ENCODE results near the gene SLC46A1. TPM values are rescaled to one million over a fixed set of nuclear protein-coding genes. Genes with fewer than 3 reads are reported as not detected.
"Not testable (repeated sequence)": the region's sequence is repeated elsewhere in the genome, so short reads cannot be mapped to it uniquely, and the experiment has no call there.

Gene SLC46A1
- 2.4 TPM for polyA plus RNA-seq

GRCh38 chr17:28405632-28406472 lies at the start of gene SLC46A1:
TSS of gene SLC46A1 (minus strand) at chr17:28406212. CDS start at chr17:28406114, 98 bp downstream.
- H3K9me3 Mint-ChIP-seq: no peaks in the 10 kb centered on the region
- H3K27ac Mint-ChIP-seq: peak within 1 kb of the TSS in 1 of 3 donors; percentile 53

GRCh38 chr17:28449859-28450258 lies 43.8 kb upstream of the SLC46A1 start:
- Mint-ChIP-seq H3K27me3 (peaks cover 10% of the 10 kb centered on the region), H3K4me3 (no peak overlapping the region), H3K9me3 (peaks cover 2 to 9% (median 4%) of the 10 kb centered on the region in 3 donors)

More at GRCh38 chr17:28405632-28406472, at the start of gene SLC46A1:
- Mint-ChIP-seq H3K27me3 (no peaks in the 10 kb centered on the region), H3K4me1 (peaks cover 6 to 9% (median 8%) of the 10 kb centered on the region in 3 donors), H3K36me3 (no peaks in the 10 kb centered on the region), H3K4me3 (peak within 1 kb of the TSS; percentile 83 to 93 (median 88))

GRCh38 chr17:28447396-28447760 lies 41.4 kb upstream of the SLC46A1 start:
- Mint-ChIP-seq H3K27me3 (peaks cover 6% of the 10 kb centered on the region), H3K4me1 (no peaks in the 10 kb centered on the region), H3K9me3 (peaks cover 2 to 9% (median 4%) of the 10 kb centered on the region in 3 donors), H3K4me3 (no peak overlapping the region), H3K36me3 (no peaks in the 10 kb centered on the region), H3K27ac (no peak overlapping the region)

More at GRCh38 chr17:28449859-28450258, 43.8 kb upstream of the SLC46A1 start:
- Mint-ChIP-seq H3K27ac (no peak overlapping the region), H3K4me1 (no peaks in the 10 kb centered on the region), H3K36me3 (no peaks in the 10 kb centered on the region)

GRCh38 chr17:28446716-28447395 lies 40.8 kb upstream of the SLC46A1 start:
- no peaks in the 10 kb centered on the region for H3K36me3 Mint-ChIP-seq
- H3K27ac Mint-ChIP-seq: no peak overlapping the region
- no peak overlapping the region for H3K4me3 Mint-ChIP-seq
- H3K27me3 Mint-ChIP-seq: peaks cover 6% of the 10 kb centered on the region
- H3K9me3 Mint-ChIP-seq: peaks cover 2 to 9% (median 4%) of the 10 kb centered on the region in 3 donors
- no peaks in the 10 kb centered on the region for H3K4me1 Mint-ChIP-seq

- peak overlapping the region in 1 of 4 donors; percentile 4 for H3K4me3 Mint-ChIP-seq
- no peak overlapping the region for H3K27ac Mint-ChIP-seq
- H3K9me3 Mint-ChIP-seq: no peaks in the 10 kb centered on the region
- peaks cover 3% of the 10 kb centered on the region for H3K27me3 Mint-ChIP-seq
- no peaks in the 10 kb centered on the region for H3K36me3 Mint-ChIP-seq
- no peaks in the 10 kb centered on the region for H3K4me1 Mint-ChIP-seq
Observed at GRCh38 chr17:28443901-28444638, 38.1 kb upstream of the SLC46A1 start.

GRCh38 chr17:28434326-28434725 lies 28.3 kb upstream of the SLC46A1 start:
- H3K4me1 Mint-ChIP-seq, H3K36me3 Mint-ChIP-seq, H3K4me3 Mint-ChIP-seq, H3K27me3 Mint-ChIP-seq, H3K27ac Mint-ChIP-seq, H3K9me3 Mint-ChIP-seq: not testable (repeated sequence)

- H3K4me3 Mint-ChIP-seq: no peak overlapping the region
- peaks cover 4% of the 10 kb centered on the region for H3K27me3 Mint-ChIP-seq
- H3K9me3 Mint-ChIP-seq: peaks cover 0 to 3% (median 0%) of the 10 kb centered on the region in 3 donors
- peaks cover 0 to 3% (median 0%) of the 10 kb centered on the region in 3 donors for H3K4me1 Mint-ChIP-seq
- H3K36me3 Mint-ChIP-seq: peaks cover 4% of the 10 kb centered on the region
- no peak overlapping the region for H3K27ac Mint-ChIP-seq
Observed at GRCh38 chr17:28433721-28434120, 27.7 kb upstream of the SLC46A1 start.

GRCh38 chr17:28427982-28428381 lies 22.0 kb upstream of the SLC46A1 start:
- H3K4me1 Mint-ChIP-seq, H3K36me3 Mint-ChIP-seq, H3K4me3 Mint-ChIP-seq, H3K27ac Mint-ChIP-seq, H3K27me3 Mint-ChIP-seq, H3K9me3 Mint-ChIP-seq: not testable (repeated sequence)

- H3K4me3 Mint-ChIP-seq: no peak overlapping the region
- H3K4me1 Mint-ChIP-seq: no peaks in the 10 kb centered on the region
- H3K36me3 Mint-ChIP-seq: peaks cover 5% of the 10 kb centered on the region
- H3K9me3 Mint-ChIP-seq: no peaks in the 10 kb centered on the region
- peaks cover 4% of the 10 kb centered on the region for H3K27me3 Mint-ChIP-seq
- no peak overlapping the region for H3K27ac Mint-ChIP-seq
Observed at GRCh38 chr17:28427371-28427770, 21.4 kb upstream of the SLC46A1 start.

- no peak overlapping the region for H3K4me3 Mint-ChIP-seq
- H3K4me1 Mint-ChIP-seq: no peaks in the 10 kb centered on the region
- H3K9me3 Mint-ChIP-seq: no peaks in the 10 kb centered on the region
- H3K36me3 Mint-ChIP-seq: peaks cover 5% of the 10 kb centered on the region
- no peak overlapping the region for H3K27ac Mint-ChIP-seq
- H3K27me3 Mint-ChIP-seq: peaks cover 4% of the 10 kb centered on the region
Observed at GRCh38 chr17:28426081-28426519, 20.1 kb upstream of the SLC46A1 start.

GRCh38 chr17:28425206-28425605 lies 19.2 kb upstream of the SLC46A1 start:
- Mint-ChIP-seq H3K27me3 (peaks cover 4% of the 10 kb centered on the region), H3K9me3 (no peaks in the 10 kb centered on the region), H3K36me3 (peaks cover 5% of the 10 kb centered on the region), H3K27ac (no peak overlapping the region), H3K4me1 (no peaks in the 10 kb centered on the region), H3K4me3 (no peak overlapping the region)

GRCh38 chr17:28421787-28422305 lies 15.8 kb upstream of the SLC46A1 start:
- Mint-ChIP-seq H3K4me1 (peaks cover 0 to 3% (median 1%) of the 10 kb centered on the region in 3 donors), H3K27ac (no peak overlapping the region), H3K4me3 (no peak overlapping the region), H3K27me3 (peaks cover 7% of the 10 kb centered on the region), H3K36me3 (peaks cover 3% of the 10 kb centered on the region), H3K9me3 (no peaks in the 10 kb centered on the region)

- Mint-ChIP-seq H3K27ac (no peak overlapping the region), H3K36me3 (no peaks in the 10 kb centered on the region), H3K4me1 (peaks cover 0 to 4% (median 3%) of the 10 kb centered on the region in 3 donors), H3K27me3 (peaks cover 5% of the 10 kb centered on the region), H3K9me3 (no peaks in the 10 kb centered on the region), H3K4me3 (no peak overlapping the region)
Observed at GRCh38 chr17:28416703-28417311, 10.8 kb upstream of the SLC46A1 start.

GRCh38 chr17:28415886-28416285 lies 9.9 kb upstream of the SLC46A1 start:
- no peak overlapping the region for H3K27ac Mint-ChIP-seq
- peaks cover 5% of the 10 kb centered on the region for H3K27me3 Mint-ChIP-seq
- H3K36me3 Mint-ChIP-seq: no peaks in the 10 kb centered on the region
- no peaks in the 10 kb centered on the region for H3K9me3 Mint-ChIP-seq
- H3K4me1 Mint-ChIP-seq: peaks cover 0 to 4% (median 3%) of the 10 kb centered on the region in 3 donors
- H3K4me3 Mint-ChIP-seq: no peak overlapping the region

Data from IgD-negative memory B cell (primary cell).